K562 (cell line): ENCODE measurements around the gene GANAB.
A peak's percentile ranks its signal among the peaks of the same experiment; 100 is the strongest.

Experiments
- EZH2 ChIP-seq: IDR thresholded peaks from 2 replicates; pipeline ENCODE4 v1.6.1; 2012; ENCODE audit warnings: low read depth, mild to moderate bottlenecking, inconsistent platforms, low read length, borderline replicate concordance
- TRIM24 ChIP-seq, 2 experiments: fragments of 450-650 bp; IDR thresholded peaks; 2 replicates each; pipeline ENCODE4 v1.6.1; 2016
- ZFX ChIP-seq: sonication (generic); formaldehyde crosslinking; IDR thresholded peaks from 2 replicates; pipeline ENCODE4 v1.8.0; 2022; ENCODE audit warnings: mild to moderate bottlenecking, missing genetic modification reagents, moderate library complexity

DNA sequence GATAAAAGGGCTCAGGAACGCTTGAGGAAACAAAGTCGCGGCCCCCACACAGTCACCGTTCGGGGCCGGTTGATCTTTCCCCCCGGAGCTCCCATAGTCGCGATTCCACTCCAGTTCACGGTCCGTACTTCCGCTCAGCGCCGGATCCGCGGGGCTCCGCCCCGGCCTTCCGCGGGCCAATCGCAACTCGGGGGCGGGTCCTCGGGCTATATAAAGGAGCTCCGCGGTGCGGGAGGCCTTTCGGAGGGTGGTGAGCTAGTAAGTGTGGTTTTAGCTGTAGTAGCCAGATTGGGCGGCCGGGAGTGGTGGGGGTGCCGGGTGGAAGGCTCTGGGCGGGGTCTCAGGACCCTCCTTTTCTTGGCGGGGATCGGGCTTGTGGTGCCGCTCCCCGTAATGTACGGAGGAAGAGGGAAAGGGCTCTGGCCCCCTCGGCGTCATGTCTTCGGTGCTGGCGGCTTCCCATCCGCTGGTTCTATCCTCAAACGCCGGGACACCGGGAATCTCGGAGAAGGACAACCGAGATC is 18.7 kb upstream of the GANAB start, which contains the start of the genes C11orf98 and CSKMT:
- TF ChIP-seq TRIM24 (IDR thresholded peaks at IDR 0.05), result peak in 1 of 2 experiments; percentile 26; a peak in 1 of 4 replicates
- TF ChIP-seq ZFX (CRISPR knock-in tag), result peak; percentile 81
- no peak for TF ChIP-seq EZH2
